Bone marrow (tissue), 2 donors: ENCODE results near the gene PDCD6IP.
"Not testable (repeated sequence)": the region's sequence is repeated elsewhere in the genome, so short reads cannot be mapped to it uniquely, and the experiment has no call there.

Source experiments
- DNase-seq, 2 donors: peaks; one replicate each; lab custom pipeline; 2025; lab: John Stamatoyannopoulos, UW

PDCD6IP gene

GRCh38 chr3:33792167-33792892, 6.1 kb upstream of the PDCD6IP start:
- DNase-seq, result no peak

- no peak for DNase-seq
Observed at GRCh38 chr3:33795131-33795530, 3.3 kb upstream of the PDCD6IP start.

- DNase-seq, result no peak
Observed at GRCh38 chr3:33795856-33796536, 2.4 kb upstream of the PDCD6IP start.

GRCh38 chr3:33798113-33798417, 365 bp upstream of the PDCD6IP start:
- DNase-seq, result no peak

- DNase-seq, result no peak
Observed at GRCh38 chr3:33799202-33799551, 747 bp downstream of the PDCD6IP start.

GRCh38 chr3:33803252-33803651, 4.8 kb downstream of the PDCD6IP start:
- DNase-seq, result no peak

GRCh38 chr3:33803894-33804526, 5.6 kb downstream of the PDCD6IP start:
- DNase-seq, result no peak

- no peak for DNase-seq
Observed at GRCh38 chr3:33807191-33807590, 8.8 kb downstream of the PDCD6IP start.

- DNase-seq, result no peak
Observed at GRCh38 chr3:33808559-33808958, 10.1 kb downstream of the PDCD6IP start.

- DNase-seq, result no peak
Observed at GRCh38 chr3:33810545-33810944, 12.1 kb downstream of the PDCD6IP start.

- no peak for DNase-seq
Observed at GRCh38 chr3:33821989-33822388, 23.6 kb downstream of the PDCD6IP start.

- no peak for DNase-seq
Observed at GRCh38 chr3:33823821-33824220, 25.4 kb downstream of the PDCD6IP start.

GRCh38 chr3:33825111-33825510, 26.7 kb downstream of the PDCD6IP start:
- DNase-seq, result no peak

GRCh38 chr3:33826206-33826605, 27.8 kb downstream of the PDCD6IP start:
- DNase-seq, result no peak

GRCh38 chr3:33826688-33827087, 28.3 kb downstream of the PDCD6IP start:
- no peak for DNase-seq

- DNase-seq, result no peak
Observed at GRCh38 chr3:33829720-33830119, 31.3 kb downstream of the PDCD6IP start.

- DNase-seq, result no peak
Observed at GRCh38 chr3:33831053-33831452, 32.6 kb downstream of the PDCD6IP start.

- DNase-seq, result no peak
Observed at GRCh38 chr3:33833408-33834095, 35.1 kb downstream of the PDCD6IP start.

- DNase-seq, result no peak
Observed at GRCh38 chr3:33834096-33834453, 35.6 kb downstream of the PDCD6IP start.

- not testable (repeated sequence) for DNase-seq
Observed at GRCh38 chr3:33837182-33837581, 38.8 kb downstream of the PDCD6IP start.

GRCh38 chr3:33839283-33839682, 40.9 kb downstream of the PDCD6IP start:
- DNase-seq, result no peak

- no peak for DNase-seq
Observed at GRCh38 chr3:33840179-33840578, 41.7 kb downstream of the PDCD6IP start.
